Trophoblast cell (in vitro differentiated cells and primary cell): ENCODE results near the gene POU4F1.

Source experiments
- DNase-seq, 2 donors: peaks; one replicate each; pipeline ENCODE4 v3.0.0-alpha.2; 2016
- H2AFZ ChIP-seq: 2 replicates; pipeline ENCODE4 v1.6.1; 2013; ENCODE audit warnings: low read length, moderate library complexity, mild to moderate bottlenecking; ENCODE audit not compliant: insufficient read depth, poor library complexity
- H2AK5ac ChIP-seq: 2 replicates; pipeline ENCODE4 v1.6.1; 2013; ENCODE audit warnings: mild to moderate bottlenecking, low read length
- H2BK120ac ChIP-seq: 2 replicates; pipeline ENCODE4 v1.6.1; 2013; ENCODE audit warnings: low read length, mild to moderate bottlenecking, moderate library complexity; ENCODE audit not compliant: insufficient read depth, poor library complexity
- H2BK12ac ChIP-seq: 2 replicates; pipeline ENCODE4 v1.6.1; 2013; ENCODE audit warnings: mild to moderate bottlenecking, low read length, moderate library complexity
- H2BK5ac ChIP-seq: 2 replicates; pipeline ENCODE4 v1.6.1; 2013; ENCODE audit warnings: low read length, low read depth, moderate library complexity, mild to moderate bottlenecking; ENCODE audit not compliant: poor library complexity
- H3K14ac ChIP-seq: 2 replicates; pipeline ENCODE4 v1.6.1; 2013; ENCODE audit warnings: mild to moderate bottlenecking, low read length
- H3K18ac ChIP-seq: 2 replicates; pipeline ENCODE4 v1.6.1; 2013; ENCODE audit warnings: mild to moderate bottlenecking, low read length
- H3K23ac ChIP-seq: 2 replicates; pipeline ENCODE4 v1.6.1; 2013; ENCODE audit warnings: low read length
- H3K27ac ChIP-seq: 2 replicates; pipeline ENCODE4 v1.5.1; 2013; ENCODE audit warnings: low read depth, mild to moderate bottlenecking, inconsistent platforms, low read length, moderate library complexity
- H3K27me3 ChIP-seq: 2 replicates; pipeline ENCODE4 v1.6.1; 2013; ENCODE audit warnings: inconsistent platforms, mild to moderate bottlenecking, low read length, moderate library complexity; ENCODE audit not compliant: insufficient read depth
- H3K36me3 ChIP-seq, 2 experiments: 1 replicate in 1 of 2; 2 replicates in 1 of 2; pipeline ENCODE4 v1.6.1; 2013; ENCODE audit warnings: low read length in 2 of 2, mild to moderate bottlenecking in 2 of 2, moderate library complexity in 1 of 2; ENCODE audit not compliant: insufficient read depth in 2 of 2, control insufficient read depth in 1 of 2
- H3K4ac ChIP-seq: 2 replicates; pipeline ENCODE4 v1.6.1; 2013; ENCODE audit warnings: low read depth, mild to moderate bottlenecking, low read length, moderate library complexity
- H3K4me1 ChIP-seq, 2 experiments: 1 replicate in 1 of 2; 2 replicates in 1 of 2; pipeline ENCODE4 v1.6.1; 2013; ENCODE audit warnings: low read length in 2 of 2, mild to moderate bottlenecking in 2 of 2, moderate library complexity in 1 of 2; ENCODE audit not compliant: insufficient read depth in 2 of 2, control insufficient read depth in 1 of 2
- H3K4me2 ChIP-seq: 2 replicates; pipeline ENCODE4 v1.6.1; 2013; ENCODE audit warnings: inconsistent platforms, mild to moderate bottlenecking, low read length, moderate library complexity
- H3K4me3 ChIP-seq: 2 replicates; pipeline ENCODE4 v1.5.1; 2013; ENCODE audit warnings: mild to moderate bottlenecking, low read depth, low read length, inconsistent platforms
- H3K79me1 ChIP-seq: one replicate; pipeline ENCODE4 v1.6.1; 2013; ENCODE audit warnings: low read length
- H3K79me2 ChIP-seq: 2 replicates; pipeline ENCODE4 v1.6.1; 2013; ENCODE audit warnings: low read length, mild to moderate bottlenecking; ENCODE audit not compliant: control insufficient read depth, insufficient read depth, poor library complexity
- H3K9ac ChIP-seq: 2 replicates; pipeline ENCODE4 v1.6.1; 2013; ENCODE audit warnings: mild to moderate bottlenecking, low read length
- H3K9me3 ChIP-seq: 2 replicates; pipeline ENCODE4 v1.6.1; 2013; ENCODE audit warnings: low read depth, mild to moderate bottlenecking, control low read depth, inconsistent platforms, low read length; ENCODE audit not compliant: insufficient read depth
- H4K12ac ChIP-seq: 2 replicates; pipeline ENCODE4 v1.6.1; 2013; ENCODE audit warnings: low read depth, mild to moderate bottlenecking, low read length, moderate library complexity
- H4K8ac ChIP-seq: 2 replicates; pipeline ENCODE4 v1.6.1; 2013; ENCODE audit warnings: low read depth, mild to moderate bottlenecking, low read length, moderate library complexity
- H4K91ac ChIP-seq: one replicate; pipeline ENCODE4 v1.6.1; 2013; ENCODE audit warnings: low read depth, mild to moderate bottlenecking, low read length, moderate library complexity
- WGBS: extraction: QIAGEN DNeasy Blood & Tissue Kit; methylation state at CpG from one replicate; pipeline ENCODE4 v1.1.7; 2013; ENCODE audit warnings: missing lambda C conversion rate; ENCODE audit not compliant: insufficient read length, insufficient coverage; ENCODE audit errors: extremely low coverage; 5-methylcytosine and 5-hydroxymethylcytosine counted together

POU4F1 gene

DNA sequence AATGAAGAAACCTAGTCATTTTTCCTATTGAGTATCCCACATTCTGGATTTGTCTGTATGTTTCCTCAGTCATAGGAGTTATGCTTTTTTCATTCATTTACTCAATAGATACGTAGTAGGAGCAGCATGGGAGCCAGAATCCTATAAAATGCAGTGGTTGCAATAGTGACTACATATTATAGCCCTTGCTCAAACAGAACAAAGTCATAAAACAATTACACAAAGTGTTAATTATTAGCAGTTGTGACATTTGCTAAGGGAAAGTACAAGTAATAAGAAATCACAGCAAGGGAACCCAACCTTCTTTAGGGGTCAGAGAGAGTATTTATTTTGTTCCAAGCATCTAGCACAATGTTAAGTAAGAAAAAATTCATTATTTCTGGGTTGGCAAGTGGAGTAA is 27.7 kb upstream of the POU4F1 start:
- no peak overlapping the region for H4K12ac ChIP-seq
- no peaks in the 10 kb centered on the region for H3K27me3 ChIP-seq
- H3K4me1 ChIP-seq = no peaks in the 10 kb centered on the region
- H3K14ac ChIP-seq = no peak overlapping the region
- H3K4me3 ChIP-seq = no peak overlapping the region
- H2AFZ ChIP-seq = no peak overlapping the region
- no peak overlapping the region for H2BK5ac ChIP-seq
- H2BK120ac ChIP-seq = no peak overlapping the region
- H3K36me3 ChIP-seq = peaks cover 3 to 5% of the 10 kb centered on the region in 2 experiments
- H3K18ac ChIP-seq = no peak overlapping the region
- H3K79me1 ChIP-seq = no peaks in the 10 kb centered on the region
- no peak for DNase-seq
- H4K91ac ChIP-seq = no peak overlapping the region
- H3K4ac ChIP-seq = no peak overlapping the region
- H3K23ac ChIP-seq = no peak overlapping the region
- WGBS = no CpG with 5 or more reads among the region's 1 CpG
- H3K9me3 ChIP-seq = no peaks in the 10 kb centered on the region
- H3K4me2 ChIP-seq = no peak overlapping the region
- H2AK5ac ChIP-seq = no peak overlapping the region
- no peak overlapping the region for H4K8ac ChIP-seq
- H2BK12ac ChIP-seq = no peak overlapping the region
- H3K27ac ChIP-seq = no peak overlapping the region
- H3K79me2 ChIP-seq = no peaks in the 10 kb centered on the region
- no peak overlapping the region for H3K9ac ChIP-seq

DNA sequence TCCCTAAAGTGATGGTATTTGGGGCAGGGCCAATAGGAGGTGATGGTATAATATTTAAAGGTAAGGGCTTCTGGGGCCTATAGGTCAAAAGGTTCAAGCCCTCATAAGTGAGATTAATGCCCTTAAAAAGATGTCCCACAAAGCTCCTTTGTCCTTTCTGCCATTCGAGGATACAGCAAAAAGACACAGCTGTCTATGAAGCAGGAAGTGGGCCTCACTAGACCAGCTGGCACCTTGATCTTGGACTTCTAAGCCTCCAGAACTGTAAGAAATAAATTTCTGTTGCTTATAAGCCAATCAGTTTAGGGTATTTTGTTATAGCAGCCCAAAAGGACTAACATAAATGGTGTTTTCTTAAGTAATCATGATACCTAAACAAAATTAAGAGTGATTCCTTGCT is 27.2 kb upstream of the POU4F1 start:
- H3K9ac ChIP-seq = no peak overlapping the region
- no peak overlapping the region for H3K4ac ChIP-seq
- no peak overlapping the region for H3K4me2 ChIP-seq
- no peak overlapping the region for H2AFZ ChIP-seq
- H4K91ac ChIP-seq = no peak overlapping the region
- H3K23ac ChIP-seq = no peak overlapping the region
- H3K4me1 ChIP-seq = no peaks in the 10 kb centered on the region
- H3K9me3 ChIP-seq = no peaks in the 10 kb centered on the region
- no peak overlapping the region for H3K27ac ChIP-seq
- no peak overlapping the region for H4K12ac ChIP-seq
- H3K36me3 ChIP-seq = peaks cover 3 to 5% of the 10 kb centered on the region in 2 experiments
- no peak overlapping the region for H2BK5ac ChIP-seq
- no peak overlapping the region for H3K4me3 ChIP-seq
- H2BK120ac ChIP-seq = no peak overlapping the region
- no peak for DNase-seq
- no peak overlapping the region for H4K8ac ChIP-seq
- no peak overlapping the region for H3K14ac ChIP-seq
- H3K27me3 ChIP-seq = no peaks in the 10 kb centered on the region
- no CpG with 5 or more reads among the region's 1 CpG for WGBS
- no peak overlapping the region for H2BK12ac ChIP-seq
- no peak overlapping the region for H2AK5ac ChIP-seq
- no peak overlapping the region for H3K18ac ChIP-seq
- H3K79me2 ChIP-seq = no peaks in the 10 kb centered on the region
- H3K79me1 ChIP-seq = no peaks in the 10 kb centered on the region

DNA sequence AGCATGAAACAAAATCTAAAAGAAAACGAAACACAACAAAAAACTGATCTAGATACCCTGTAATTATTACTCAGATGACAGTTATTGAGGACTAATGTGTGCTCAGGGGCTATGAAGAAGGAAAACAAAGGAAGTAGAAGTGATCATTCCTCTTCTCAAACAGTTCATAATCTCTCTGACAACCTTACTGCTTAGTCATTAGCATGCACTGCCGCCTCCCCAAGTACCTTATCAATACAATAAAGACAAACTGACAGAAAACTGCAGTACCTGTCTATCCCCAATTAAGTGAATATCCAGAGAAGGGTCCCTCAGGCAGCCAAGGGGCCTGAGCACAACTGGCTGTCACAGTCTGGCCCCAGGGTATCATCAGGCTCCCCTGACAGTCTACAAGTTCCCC is 22.0 kb upstream of the POU4F1 start:
- DNase-seq = no peak
- Histone ChIP-seq H3K14ac (no peak overlapping the region), H3K27me3 (no peaks in the 10 kb centered on the region), H4K8ac (no peak overlapping the region), H2BK5ac (no peak overlapping the region), H2AK5ac (no peak overlapping the region), H3K79me1 (no peaks in the 10 kb centered on the region), H3K23ac (no peak overlapping the region), H2BK12ac (no peak overlapping the region), H3K27ac (no peak overlapping the region), H3K4me1 (no peaks in the 10 kb centered on the region), H2BK120ac (no peak overlapping the region), H3K4me2 (no peak overlapping the region), H3K9me3 (no peaks in the 10 kb centered on the region), H3K4ac (no peak overlapping the region), H3K9ac (no peak overlapping the region), H4K91ac (no peak overlapping the region), H2AFZ (no peak overlapping the region), H3K36me3 (no peaks in the 10 kb centered on the region), H3K18ac (no peak overlapping the region), H3K4me3 (no peak overlapping the region), H3K79me2 (no peaks in the 10 kb centered on the region), H4K12ac (no peak overlapping the region)
- WGBS = no CpG with 5 or more reads among the region's 2 CpGs

DNA sequence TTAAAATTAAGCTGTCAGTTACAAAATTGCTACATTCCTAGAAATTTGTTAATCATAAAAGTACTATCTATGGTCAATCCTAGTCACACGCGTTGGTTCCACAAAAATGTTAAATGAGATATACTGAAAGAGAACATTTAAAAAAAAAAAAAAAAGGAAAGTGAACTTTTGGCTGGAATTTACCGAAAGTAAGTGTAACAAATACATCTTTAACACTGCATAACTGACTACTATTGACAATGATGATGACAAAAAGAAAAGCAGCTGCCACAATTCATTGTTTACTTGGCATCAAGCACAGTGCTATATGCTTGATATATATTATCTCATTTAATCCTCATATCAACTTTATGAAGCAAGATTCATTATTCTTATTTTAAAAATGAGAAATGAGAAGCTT is 19.8 kb upstream of the POU4F1 start:
- Histone ChIP-seq H3K79me2 (no peaks in the 10 kb centered on the region), H2AFZ (no peak overlapping the region), H3K27ac (no peak overlapping the region), H4K91ac (no peak overlapping the region), H3K4me1 (no peaks in the 10 kb centered on the region), H4K12ac (no peak overlapping the region), H4K8ac (no peak overlapping the region), H3K14ac (no peak overlapping the region), H2BK5ac (no peak overlapping the region), H3K4ac (no peak overlapping the region), H3K23ac (no peak overlapping the region), H3K4me3 (no peak overlapping the region), H3K27me3 (no peaks in the 10 kb centered on the region), H3K9ac (no peak overlapping the region), H2BK120ac (no peak overlapping the region), H3K9me3 (no peaks in the 10 kb centered on the region), H2AK5ac (no peak overlapping the region), H3K36me3 (no peaks in the 10 kb centered on the region), H2BK12ac (no peak overlapping the region), H3K4me2 (no peak overlapping the region), H3K79me1 (no peaks in the 10 kb centered on the region), H3K18ac (no peak overlapping the region)
- DNase-seq = no peak
- WGBS = no CpG with 5 or more reads among the region's 3 CpGs
